ENCODE results near the gene ZNF281. TPM values are rescaled to one million over a fixed set of nuclear protein-coding genes. Genes with fewer than 3 reads are reported as not detected.
"Not testable (repeated sequence)": the region's sequence is repeated elsewhere in the genome, so short reads cannot be mapped to it uniquely, and the experiment has no call there.

Gene ZNF281
- total RNA-seq, 1 experiment from 2014 or later: 32.0 TPM

- H3K27ac ChIP-seq: no peak overlapping the region
- H3K36me3 ChIP-seq: no peaks in the 10 kb centered on the region
- H3K4me3 ChIP-seq: no peak overlapping the region
- no peak for DNase-seq (ENCODE audit: low read depth in 1 of 2, low spot score in 2 of 2)
- no peaks in the 10 kb centered on the region for H3K9me3 ChIP-seq (replicated peaks)
- peaks cover 30% of the 10 kb centered on the region for H3K4me1 ChIP-seq (replicated peaks)
- H3K27me3 ChIP-seq (replicated peaks): no peaks in the 10 kb centered on the region
Observed at GRCh38 chr1:200359610-200360163, 50.1 kb downstream of the ZNF281 start.

GRCh38 chr1:200357925-200358324 is 51.9 kb downstream of the ZNF281 start:
- not testable (repeated sequence) for H3K27ac ChIP-seq; H3K36me3 ChIP-seq; H3K4me3 ChIP-seq; H3K9me3 ChIP-seq (replicated peaks); H3K27me3 ChIP-seq (replicated peaks); DNase-seq (ENCODE audit: low read depth in 1 of 2, low spot score in 2 of 2)
- peaks cover 30% of the 10 kb centered on the region for H3K4me1 ChIP-seq (replicated peaks)

- Histone ChIP-seq H3K27ac (no peak overlapping the region), H3K9me3 (replicated peaks) (no peaks in the 10 kb centered on the region), H3K36me3 (no peaks in the 10 kb centered on the region), H3K27me3 (replicated peaks) (no peaks in the 10 kb centered on the region), H3K4me3 (no peak overlapping the region), H3K4me1 (replicated peaks) (peaks cover 43% of the 10 kb centered on the region)
- DNase-seq (ENCODE audit: low read depth in 1 of 2, low spot score in 2 of 2): no peak
Observed at GRCh38 chr1:200355801-200356200, 54.0 kb downstream of the ZNF281 start.

Other genes starting within 250 kb of the ZNF281 start
- gene KIF14, start 210.7 kb upstream of the ZNF281 start, total RNA-seq (2014; rRNA removed; shearing (Covaris generic)): 27.8 and 32.2 TPM in 2 replicates

All from SJSA1 (cell line).